Gastrocnemius medialis (tissue), 4 donors: Measurements from ENCODE around the gene GPER1.

Source experiments
- CTCF ChIP-seq, 5 experiments: fragments of 450-650 bp in 3 of 5; fragments of 200-600 bp in 2 of 5; sonication (generic) in 2 of 5; IDR thresholded peaks in 4 of 5; conservative IDR thresholded peaks in 1 of 5; 1 replicate in 4 of 5; 2 replicates in 1 of 5; pipeline ENCODE4 v1.5.1; 2016 to 2019; ENCODE audit warnings: antibody characterized with exemption in 5 of 5, mild to moderate bottlenecking in 3 of 5, moderate library complexity in 3 of 5
- POLR2A ChIP-seq, 2 donors: fragments of 450-650 bp; IDR thresholded peaks; one replicate each; pipeline ENCODE4 v1.6.1; 2017; ENCODE audit warnings: antibody characterized with exemption in 2 of 2, mild to moderate bottlenecking in 2 of 2, moderate library complexity in 2 of 2

GRCh38 chr7:1046722-1047679, 40.9 kb upstream of the GPER1 start:
- no peak for TF ChIP-seq CTCF (IDR thresholded peaks at IDR 0.05 in 4 of 5, conservative IDR thresholded peaks at IDR 0.05 in 1 of 5)
- TF ChIP-seq POLR2A (IDR thresholded peaks at IDR 0.05) = no peak
